Renal cortex interstitium (tissue), 11 donors: Measurements from ENCODE around the gene ATP5PB. TPM values are rescaled to one million over a fixed set of nuclear protein-coding genes. Genes with fewer than 3 reads are reported as not detected.

Experiments
- DNase-seq, 11 donors: peaks; one replicate each; pipeline ENCODE4 v3.0.0-alpha.2; 2013; ENCODE audit warnings: low read depth in 9 of 11, low spot score in 4 of 11; ENCODE audit errors: extremely low read depth in 1 of 11
- polyA plus RNA-seq, 3 donors: library from polyadenylated mRNA; unstranded; fragments of 120-200 nt; gene quantifications; one replicate each; pipeline ENCODE4 v1.2.1, GENCODE V29; 2013; ENCODE audit not compliant: insufficient read length in 3 of 3

ATP5PB gene
- polyA plus RNA-seq, 3 donors = 324 to 412 (median 381) TPM

GRCh38 chr1:111489604-111490003 is 40.3 kb downstream of the ATP5PB start:
- no peak for DNase-seq

- no peak for DNase-seq
Observed at GRCh38 chr1:111490220-111490619, 41.0 kb downstream of the ATP5PB start.

- no peak for DNase-seq
Observed at GRCh38 chr1:111491070-111491469, 41.8 kb downstream of the ATP5PB start.

GRCh38 chr1:111496398-111496797 is 47.1 kb downstream of the ATP5PB start:
- DNase-seq = no peak

- DNase-seq = no peak
Observed at GRCh38 chr1:111497592-111497991, 48.3 kb downstream of the ATP5PB start.

GRCh38 chr1:111499026-111499785 is 49.9 kb downstream of the ATP5PB start:
- no peak for DNase-seq

- no peak for DNase-seq
Observed at GRCh38 chr1:111501645-111502044, 52.4 kb downstream of the ATP5PB start.

GRCh38 chr1:111503585-111504060 is 54.4 kb downstream of the ATP5PB start, which contains the start of the genes ADORA3 and TMIGD3:
ADORA3 (minus strand) TSS chr1:111503633; CDS start chr1:111503354, 279 bp downstream.
TMIGD3 (minus strand) TSS chr1:111503633; CDS start chr1:111503354, 279 bp downstream.
- DNase-seq = no peak

- no peak for DNase-seq
Observed at GRCh38 chr1:111504097-111504496, 54.8 kb downstream of the ATP5PB start.

GRCh38 chr1:111505641-111506119 is 56.4 kb downstream of the ATP5PB start:
- DNase-seq = no peak

- no peak for DNase-seq
Observed at GRCh38 chr1:111506561-111506960, 57.3 kb downstream of the ATP5PB start.

GRCh38 chr1:111507411-111508201 is 58.3 kb downstream of the ATP5PB start:
- DNase-seq = peak in 5 of 11 donors; percentile 44 to 79 (median 66)

- DNase-seq = no peak
Observed at GRCh38 chr1:111509997-111510375, 60.7 kb downstream of the ATP5PB start.

GRCh38 chr1:111511370-111511769 is 62.1 kb downstream of the ATP5PB start:
- DNase-seq = no peak

Other genes starting within 250 kb of the ATP5PB start
- gene DENND2D, start 248.8 kb upstream of the ATP5PB start, polyA plus RNA-seq = 10 to 100 TPM; 15.1 to 22.6 (median 15.2) TPM
- under 1 TPM; 0.09 to 0.28 (median 0.18) TPM for gene CHI3L2, start 221.8 kb upstream of the ATP5PB start, polyA plus RNA-seq
- not detected for gene CHIA, start 158.6 kb upstream of the ATP5PB start, polyA plus RNA-seq
- 1 to 10 TPM; 3.2 to 5.9 (median 3.8) TPM for gene OVGP1, start 21.7 kb upstream of the ATP5PB start, polyA plus RNA-seq
- 10 to 100 TPM; 38.0 to 49.0 (median 40.7) TPM for gene WDR77, start 208 bp upstream of the ATP5PB start, polyA plus RNA-seq
- 1 to 10 TPM; 4.1 to 5.7 (median 4.6) TPM for gene C1orf162, start 24.5 kb downstream of the ATP5PB start, polyA plus RNA-seq
- 1 to 10 TPM in 1 of 3 donors, under 1 TPM in 2; 0.50 to 1.1 (median 0.50) TPM for gene ADORA3, start 54.2 kb downstream of the ATP5PB start, polyA plus RNA-seq
- 1 to 10 TPM; 1.0 to 1.7 (median 1.0) TPM for gene TMIGD3, start 54.2 kb downstream of the ATP5PB start, polyA plus RNA-seq
- gene RAP1A, start 170.3 kb downstream of the ATP5PB start, polyA plus RNA-seq = 10 to 100 TPM; 61.9 to 85.8 (median 70.8) TPM